Umbilical cord (tissue), 2 donors: Measurements from ENCODE around the gene PDE7B. TPM values are rescaled to one million over a fixed set of nuclear protein-coding genes. Genes with fewer than 3 reads are reported as not detected.
"Not testable (repeated sequence)": the region's sequence is repeated elsewhere in the genome, so short reads cannot be mapped to it uniquely, and the experiment has no call there.

Source experiments
- DNase-seq: peaks from one replicate; pipeline ENCODE4 v3.0.0-alpha.2; 2015; ENCODE audit warnings: low spot score
- total RNA-seq: library from RNA; depleted of rRNA; stranded (reverse); fragments of >200 nt; gene quantifications from one replicate; pipeline ENCODE4 v1.2.3, GENCODE V29; 2014; ENCODE audit warnings: low replicate concordance; ENCODE audit not compliant: insufficient read depth

PDE7B gene
- total RNA-seq, 1 donor from 2014 or later = 22.9 TPM

- no peak for DNase-seq
These were observed 8.7 kb upstream of the PDE7B start for GRCh38 chr6:135842618-135843392.

- no peak for DNase-seq
These were observed 619 bp upstream of the PDE7B start for GRCh38 chr6:135850882-135851281.

- no peak for DNase-seq
These were observed 1.2 kb downstream of the PDE7B start for GRCh38 chr6:135852746-135853145.

GRCh38 chr6:135853227-135853626 is 1.7 kb downstream of the PDE7B start:
- peak; percentile 44 for DNase-seq

- DNase-seq = no peak
These were observed 2.5 kb downstream of the PDE7B start for GRCh38 chr6:135853986-135854385.

- DNase-seq = no peak
These were observed 3.3 kb downstream of the PDE7B start for GRCh38 chr6:135854799-135855198.

GRCh38 chr6:135858931-135859330 is 7.4 kb downstream of the PDE7B start:
- DNase-seq = no peak

GRCh38 chr6:135860361-135860760 is 8.9 kb downstream of the PDE7B start:
- DNase-seq = no peak

- no peak for DNase-seq
These were observed 9.7 kb downstream of the PDE7B start for GRCh38 chr6:135861189-135861588.

GRCh38 chr6:135864929-135865328 is 13.4 kb downstream of the PDE7B start:
- not testable (repeated sequence) for DNase-seq

- no peak for DNase-seq
These were observed 15.1 kb downstream of the PDE7B start for GRCh38 chr6:135866445-135867123.

- DNase-seq = no peak
These were observed 15.8 kb downstream of the PDE7B start for GRCh38 chr6:135867332-135867731.

GRCh38 chr6:135869857-135870256 is 18.4 kb downstream of the PDE7B start:
- no peak for DNase-seq

GRCh38 chr6:135870722-135871121 is 19.2 kb downstream of the PDE7B start:
- DNase-seq = peak; percentile 16

- DNase-seq = no peak
These were observed 19.8 kb downstream of the PDE7B start for GRCh38 chr6:135871296-135871695.

- no peak for DNase-seq
These were observed 20.4 kb downstream of the PDE7B start for GRCh38 chr6:135871878-135872277.

GRCh38 chr6:135875446-135875845 is 23.9 kb downstream of the PDE7B start:
- DNase-seq = no peak

GRCh38 chr6:135876058-135876457 is 24.6 kb downstream of the PDE7B start:
- DNase-seq = no peak

GRCh38 chr6:135877666-135878065 is 26.2 kb downstream of the PDE7B start:
- no peak for DNase-seq

GRCh38 chr6:135880066-135880972 is 28.8 kb downstream of the PDE7B start:
- peak; percentile 63 for DNase-seq

- DNase-seq = no peak
These were observed 31.5 kb downstream of the PDE7B start for GRCh38 chr6:135883045-135883444.

GRCh38 chr6:135883536-135883935 is 32.0 kb downstream of the PDE7B start:
- no peak for DNase-seq
